ENCODE measurements around the gene REC8. TPM values are rescaled to one million over a fixed set of nuclear protein-coding genes. Genes with fewer than 3 reads are reported as not detected.

The REC8 gene
- total and polyA plus RNA-seq, 2 of the 13 experiments (the other 11 are each of a cell fraction or from before 2014, with no cell fraction given): 3.4 to 14.7 TPM

DNA sequence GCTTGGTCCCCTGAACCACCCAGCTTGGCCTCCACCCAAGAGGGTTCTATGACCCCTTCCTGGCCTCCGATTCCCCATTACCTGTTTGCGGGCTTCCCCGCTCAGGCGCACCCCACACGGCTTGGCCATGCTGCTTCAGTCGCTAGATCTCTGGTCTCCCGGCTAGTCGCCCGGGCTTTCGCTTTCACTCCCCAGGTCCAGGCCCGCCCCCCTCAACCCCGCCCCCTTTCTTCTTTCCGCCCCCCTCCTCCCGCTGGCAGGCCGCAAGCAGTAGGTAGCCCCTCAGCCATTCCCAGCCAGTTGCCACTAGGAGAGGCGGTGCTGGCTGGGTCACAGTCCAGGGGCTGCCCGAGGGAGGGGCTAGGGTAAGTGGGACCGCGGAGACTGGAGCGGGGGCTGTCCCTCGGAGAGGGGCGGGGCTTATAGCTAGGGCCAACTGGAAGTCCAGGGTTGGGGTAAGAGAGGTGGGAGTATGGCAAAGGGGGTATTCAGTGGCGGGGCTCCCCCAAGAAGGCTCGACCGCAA lies 25.4 kb upstream of the REC8 start, which contains the start of gene PSME2 (continued):
- 0 out of 2 replicates have a peak, but pooled peaks have one; percentile 24 for TF ChIP-seq RBFOX2 (IDR thresholded peaks at IDR 0.05; ENCODE audit: low read depth, low read length)
- TF ChIP-seq CENPX (CRISPR knock-in tag; IDR thresholded peaks at IDR 0.05): no peak
- no peak for TF ChIP-seq SP2 (CRISPR knock-in tag; IDR thresholded peaks at IDR 0.05)
- TF ChIP-seq, protein P1, sequence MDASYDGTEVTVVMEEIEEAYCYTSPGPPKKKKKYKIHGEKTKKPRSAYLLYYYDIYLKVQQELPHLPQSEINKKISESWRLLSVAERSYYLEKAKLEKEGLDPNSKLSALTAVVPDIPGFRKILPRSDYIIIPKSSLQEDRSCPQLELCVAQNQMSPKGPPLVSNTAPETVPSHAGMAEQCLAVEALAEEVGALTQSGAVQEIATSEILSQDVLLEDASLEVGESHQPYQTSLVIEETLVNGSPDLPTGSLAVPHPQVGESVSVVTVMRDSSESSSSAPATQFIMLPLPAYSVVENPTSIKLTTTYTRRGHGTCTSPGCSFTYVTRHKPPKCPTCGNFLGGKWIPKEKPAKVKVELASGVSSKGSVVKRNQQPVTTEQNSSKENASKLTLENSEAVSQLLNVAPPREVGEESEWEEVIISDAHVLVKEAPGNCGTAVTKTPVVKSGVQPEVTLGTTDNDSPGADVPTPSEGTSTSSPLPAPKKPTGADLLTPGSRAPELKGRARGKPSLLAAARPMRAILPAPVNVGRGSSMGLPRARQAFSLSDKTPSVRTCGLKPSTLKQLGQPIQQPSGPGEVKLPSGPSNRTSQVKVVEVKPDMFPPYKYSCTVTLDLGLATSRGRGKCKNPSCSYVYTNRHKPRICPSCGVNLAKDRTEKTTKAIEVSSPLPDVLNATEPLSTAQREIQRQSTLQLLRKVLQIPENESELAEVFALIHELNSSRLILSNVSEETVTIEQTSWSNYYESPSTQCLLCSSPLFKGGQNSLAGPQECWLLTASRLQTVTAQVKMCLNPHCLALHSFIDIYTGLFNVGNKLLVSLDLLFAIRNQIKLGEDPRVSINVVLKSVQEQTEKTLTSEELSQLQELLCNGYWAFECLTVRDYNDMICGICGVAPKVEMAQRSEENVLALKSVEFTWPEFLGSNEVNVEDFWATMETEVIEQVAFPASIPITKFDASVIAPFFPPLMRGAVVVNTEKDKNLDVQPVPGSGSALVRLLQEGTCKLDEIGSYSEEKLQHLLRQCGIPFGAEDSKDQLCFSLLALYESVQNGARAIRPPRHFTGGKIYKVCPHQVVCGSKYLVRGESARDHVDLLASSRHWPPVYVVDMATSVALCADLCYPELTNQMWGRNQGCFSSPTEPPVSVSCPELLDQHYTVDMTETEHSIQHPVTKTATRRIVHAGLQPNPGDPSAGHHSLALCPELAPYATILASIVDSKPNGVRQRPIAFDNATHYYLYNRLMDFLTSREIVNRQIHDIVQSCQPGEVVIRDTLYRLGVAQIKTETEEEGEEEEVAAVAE (CRISPR knock-in tag; IDR thresholded peaks at IDR 0.05; ENCODE audit: borderline replicate concordance): no peak; the same call in 1 of the 2 replicates
- TF ChIP-seq ZNF563 (CRISPR knock-in tag; IDR thresholded peaks at IDR 0.05): no peak
- TF ChIP-seq ZNF589 (CRISPR knock-in tag; conservative IDR thresholded peaks at IDR 0.05): no peak
- no peak for TF ChIP-seq ZFP82 (CRISPR knock-in tag; IDR thresholded peaks at IDR 0.05; ENCODE audit: borderline replicate concordance)
- no peak for TF ChIP-seq ZNF841 (CRISPR knock-in tag; IDR thresholded peaks at IDR 0.05; ENCODE audit: borderline replicate concordance)
- TF ChIP-seq FOXA1 (IDR thresholded peaks at IDR 0.05): no peak
- TF ChIP-seq FOXA1 (CRISPR knock-in tag; IDR thresholded peaks at IDR 0.05): no peak
- TF ChIP-seq, protein P2, sequence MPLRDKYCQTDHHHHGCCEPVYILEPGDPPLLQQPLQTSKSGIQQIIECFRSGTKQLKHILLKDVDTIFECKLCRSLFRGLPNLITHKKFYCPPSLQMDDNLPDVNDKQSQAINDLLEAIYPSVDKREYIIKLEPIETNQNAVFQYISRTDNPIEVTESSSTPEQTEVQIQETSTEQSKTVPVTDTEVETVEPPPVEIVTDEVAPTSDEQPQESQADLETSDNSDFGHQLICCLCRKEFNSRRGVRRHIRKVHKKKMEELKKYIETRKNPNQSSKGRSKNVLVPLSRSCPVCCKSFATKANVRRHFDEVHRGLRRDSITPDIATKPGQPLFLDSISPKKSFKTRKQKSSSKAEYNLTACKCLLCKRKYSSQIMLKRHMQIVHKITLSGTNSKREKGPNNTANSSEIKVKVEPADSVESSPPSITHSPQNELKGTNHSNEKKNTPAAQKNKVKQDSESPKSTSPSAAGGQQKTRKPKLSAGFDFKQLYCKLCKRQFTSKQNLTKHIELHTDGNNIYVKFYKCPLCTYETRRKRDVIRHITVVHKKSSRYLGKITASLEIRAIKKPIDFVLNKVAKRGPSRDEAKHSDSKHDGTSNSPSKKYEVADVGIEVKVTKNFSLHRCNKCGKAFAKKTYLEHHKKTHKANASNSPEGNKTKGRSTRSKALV (CRISPR knock-in tag; IDR thresholded peaks at IDR 0.05): peak; percentile 47
- TF ChIP-seq, protein P3, sequence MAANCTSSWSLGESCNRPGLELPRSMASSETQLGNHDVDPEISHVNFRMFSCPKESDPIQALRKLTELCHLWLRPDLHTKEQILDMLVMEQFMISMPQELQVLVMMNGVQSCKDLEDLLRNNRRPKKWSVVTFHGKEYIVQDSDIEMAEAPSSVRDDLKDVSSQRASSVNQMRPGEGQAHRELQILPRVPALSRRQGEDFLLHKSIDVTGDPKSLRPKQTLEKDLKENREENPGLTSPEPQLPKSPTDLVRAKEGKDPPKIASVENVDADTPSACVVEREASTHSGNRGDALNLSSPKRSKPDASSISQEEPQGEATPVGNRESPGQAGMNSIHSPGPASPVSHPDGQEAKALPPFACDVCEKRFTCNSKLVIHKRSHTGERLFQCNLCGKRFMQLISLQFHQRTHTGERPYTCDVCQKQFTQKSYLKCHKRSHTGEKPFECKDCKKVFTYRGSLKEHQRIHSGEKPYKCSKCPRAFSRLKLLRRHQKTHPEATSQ (CRISPR knock-in tag; IDR thresholded peaks at IDR 0.05; ENCODE audit: borderline replicate concordance): peak; percentile 41; the same call in 1 of the 2 replicates
- TF ChIP-seq ZNF230 (CRISPR knock-in tag; IDR thresholded peaks at IDR 0.05): no peak
- TF ChIP-seq, protein P4, sequence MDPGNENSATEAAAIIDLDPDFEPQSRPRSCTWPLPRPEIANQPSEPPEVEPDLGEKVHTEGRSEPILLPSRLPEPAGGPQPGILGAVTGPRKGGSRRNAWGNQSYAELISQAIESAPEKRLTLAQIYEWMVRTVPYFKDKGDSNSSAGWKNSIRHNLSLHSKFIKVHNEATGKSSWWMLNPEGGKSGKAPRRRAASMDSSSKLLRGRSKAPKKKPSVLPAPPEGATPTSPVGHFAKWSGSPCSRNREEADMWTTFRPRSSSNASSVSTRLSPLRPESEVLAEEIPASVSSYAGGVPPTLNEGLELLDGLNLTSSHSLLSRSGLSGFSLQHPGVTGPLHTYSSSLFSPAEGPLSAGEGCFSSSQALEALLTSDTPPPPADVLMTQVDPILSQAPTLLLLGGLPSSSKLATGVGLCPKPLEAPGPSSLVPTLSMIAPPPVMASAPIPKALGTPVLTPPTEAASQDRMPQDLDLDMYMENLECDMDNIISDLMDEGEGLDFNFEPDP (CRISPR knock-in tag; conservative IDR thresholded peaks at IDR 0.05): no peak
- TF ChIP-seq, protein P5, sequence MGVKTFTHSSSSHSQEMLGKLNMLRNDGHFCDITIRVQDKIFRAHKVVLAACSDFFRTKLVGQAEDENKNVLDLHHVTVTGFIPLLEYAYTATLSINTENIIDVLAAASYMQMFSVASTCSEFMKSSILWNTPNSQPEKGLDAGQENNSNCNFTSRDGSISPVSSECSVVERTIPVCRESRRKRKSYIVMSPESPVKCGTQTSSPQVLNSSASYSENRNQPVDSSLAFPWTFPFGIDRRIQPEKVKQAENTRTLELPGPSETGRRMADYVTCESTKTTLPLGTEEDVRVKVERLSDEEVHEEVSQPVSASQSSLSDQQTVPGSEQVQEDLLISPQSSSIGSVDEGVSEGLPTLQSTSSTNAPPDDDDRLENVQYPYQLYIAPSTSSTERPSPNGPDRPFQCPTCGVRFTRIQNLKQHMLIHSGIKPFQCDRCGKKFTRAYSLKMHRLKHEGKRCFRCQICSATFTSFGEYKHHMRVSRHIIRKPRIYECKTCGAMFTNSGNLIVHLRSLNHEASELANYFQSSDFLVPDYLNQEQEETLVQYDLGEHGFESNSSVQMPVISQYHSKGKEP (CRISPR knock-in tag; IDR thresholded peaks at IDR 0.05): no peak
- no peak; the same call in 1 of the 2 replicates for TF ChIP-seq ZNF138 (CRISPR knock-in tag; IDR thresholded peaks at IDR 0.05; ENCODE audit: low read depth)
- TF ChIP-seq, protein P6, sequence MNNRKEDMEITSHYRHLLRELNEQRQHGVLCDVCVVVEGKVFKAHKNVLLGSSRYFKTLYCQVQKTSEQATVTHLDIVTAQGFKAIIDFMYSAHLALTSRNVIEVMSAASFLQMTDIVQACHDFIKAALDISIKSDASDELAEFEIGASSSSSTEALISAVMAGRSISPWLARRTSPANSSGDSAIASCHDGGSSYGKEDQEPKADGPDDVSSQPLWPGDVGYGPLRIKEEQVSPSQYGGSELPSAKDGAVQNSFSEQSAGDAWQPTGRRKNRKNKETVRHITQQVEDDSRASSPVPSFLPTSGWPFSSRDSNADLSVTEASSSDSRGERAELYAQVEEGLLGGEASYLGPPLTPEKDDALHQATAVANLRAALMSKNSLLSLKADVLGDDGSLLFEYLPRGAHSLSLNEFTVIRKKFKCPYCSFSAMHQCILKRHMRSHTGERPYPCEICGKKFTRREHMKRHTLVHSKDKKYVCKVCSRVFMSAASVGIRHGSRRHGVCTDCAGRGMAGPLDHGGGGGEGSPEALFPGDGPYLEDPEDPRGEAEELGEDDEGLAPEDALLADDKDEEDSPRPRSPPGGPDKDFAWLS (CRISPR knock-in tag; IDR thresholded peaks at IDR 0.05; ENCODE audit: borderline replicate concordance): no peak

All from HepG2 (cell line).